HCT116 (cell line): ENCODE measurements around the gene DHDDS. TPM values are rescaled to one million over a fixed set of nuclear protein-coding genes. Genes with fewer than 3 reads are reported as not detected.

Source experiments
- ATAC-seq: fragments of 200-7000 bp; cut with Tn5 transposase; 2 replicates; pipeline ENCODE4 v1.9.1; 2020; ENCODE audit warnings: mild to moderate bottlenecking, moderate library complexity
- BruUV-seq: library from RNA; stranded (reverse); fragments of 400-500 nt; replicated peaks from 2 replicates; lab custom pipeline; 2021; lab: Mats Ljungman, UMichigan
- CTCF ChIA-PET: fragments of 300-600 bp; sonication (Branson Sonifier 250); formaldehyde crosslinking; loops from one replicate; lab custom pipeline; 2021; ENCODE audit warnings: antibody characterized with exemption; lab: Charles Lee
- POLR2A ChIA-PET: fragments of 300-600, 350-600 bp; sonication (Branson Sonifier 250); formaldehyde crosslinking; loops from one replicate; lab custom pipeline; 2021; ENCODE audit warnings: antibody characterized with exemption; lab: Charles Lee
- RAD21 ChIA-PET, 2 experiments: fragments of 300-600 bp; sonication (Branson Sonifier 250); formaldehyde crosslinking; loops; one replicate each; lab custom pipeline; 2023; ENCODE audit warnings: low total read pairs in 2 of 2; ENCODE audit not compliant: uncharacterized antibody in 2 of 2, unreplicated experiment in 2 of 2, low non-redundant PET in 1 of 2; lab: Charles Lee
- DNase-seq: peaks from one replicate; pipeline ENCODE4 v3.0.0-alpha.2; 2010; ENCODE audit warnings: low read depth, low spot score
- H2AFZ ChIP-seq: fragments of 200-600 bp; shearing (Covaris generic), sonication (generic); 2 replicates; pipeline ENCODE4 v1.6.1; 2017; ENCODE audit warnings: low read depth, mixed run types, mixed read lengths, antibody characterized with exemption, low read length; ENCODE audit not compliant: poor library complexity, severe bottlenecking
- H3K27ac ChIP-seq: 2 replicates; pipeline ENCODE4 v1.5.1; 2012; ENCODE audit warnings: low read depth, low read length
- H3K27me3 ChIP-seq: fragments of 200-600 bp; sonication (generic); 2 replicates; pipeline ENCODE4 v1.6.1; 2016; ENCODE audit warnings: mixed run types, low read length, mixed read lengths; ENCODE audit not compliant: insufficient read depth
- H3K36me3 ChIP-seq, 2 experiments: fragments of 200-500 bp in 1 of 2; fragments of 200-600 bp in 1 of 2; sonication (Bioruptor generic) in 1 of 2; sonication (generic) in 1 of 2; 2 replicates each; pipeline versions ENCODE4 v1.5.1 to v1.6.1; 2014 to 2016; ENCODE audit warnings: low read length in 2 of 2, inconsistent platforms in 1 of 2, mixed read lengths in 1 of 2, mixed run types in 1 of 2; ENCODE audit not compliant: insufficient read depth in 2 of 2, control insufficient read depth in 1 of 2
- H3K4me1 ChIP-seq, 2 experiments: fragments of 200-600 bp in 1 of 2; sonication (generic) in 1 of 2; 2 replicates each; pipeline versions ENCODE4 v1.5.1 to v1.6.1; 2012 to 2017; ENCODE audit warnings: low read length in 2 of 2, inconsistent platforms in 1 of 2, mild to moderate bottlenecking in 1 of 2, mixed read lengths in 1 of 2, mixed run types in 1 of 2, moderate library complexity in 1 of 2; ENCODE audit not compliant: insufficient read depth in 2 of 2, control insufficient read depth in 1 of 2
- H3K4me2 ChIP-seq: fragments of 200-600 bp; sonication (generic); 2 replicates; pipeline ENCODE4 v1.6.1; 2017; ENCODE audit warnings: mixed run types, low read length, mixed read lengths
- H3K4me3 ChIP-seq, 2 experiments: fragments of 200-600 bp in 1 of 2; sonication (generic) in 1 of 2; replicated peaks in 1 of 2; 2 replicates each; pipeline ENCODE4 v1.5.1; 2011 to 2016; ENCODE audit warnings: low read length in 2 of 2, control low read depth in 1 of 2, low read depth in 1 of 2, mild to moderate bottlenecking in 1 of 2, mixed read lengths in 1 of 2, mixed run types in 1 of 2
- H3K79me2 ChIP-seq: fragments of 200-600 bp; sonication (generic); 2 replicates; pipeline ENCODE4 v1.6.1; 2017; ENCODE audit warnings: mild to moderate bottlenecking, mixed run types, low read length, moderate library complexity, mixed read lengths; ENCODE audit not compliant: insufficient read depth
- H3K9ac ChIP-seq: fragments of 200-600 bp; sonication (generic); 2 replicates; pipeline ENCODE4 v1.6.1; 2016; ENCODE audit warnings: low read length, mixed read lengths
- H3K9me2 ChIP-seq: fragments of 200-600 bp; sonication (generic), shearing (Covaris generic); 2 replicates; pipeline ENCODE4 v1.6.1; 2017; ENCODE audit warnings: mixed run types, mild to moderate bottlenecking, moderate library complexity; ENCODE audit not compliant: insufficient read depth
- H3K9me3 ChIP-seq, 2 experiments: fragments of 200-500 bp in 1 of 2; fragments of 200-600 bp in 1 of 2; sonication (Bioruptor generic) in 1 of 2; sonication (generic) in 1 of 2; 2 replicates each; pipeline ENCODE4 v1.6.1; 2014 to 2017; ENCODE audit warnings: low read length in 2 of 2, mixed read lengths in 2 of 2, inconsistent platforms in 1 of 2, low read depth in 1 of 2, mild to moderate bottlenecking in 1 of 2, mixed run types in 1 of 2, moderate library complexity in 1 of 2; ENCODE audit not compliant: control insufficient read depth in 1 of 2, insufficient read depth in 1 of 2
- H4K20me1 ChIP-seq: fragments of 200-600 bp; sonication (generic), shearing (Covaris generic); 2 replicates; pipeline ENCODE4 v1.6.1; 2017; ENCODE audit warnings: mixed run types, mild to moderate bottlenecking, moderate library complexity; ENCODE audit not compliant: insufficient read depth
- CBX3 ChIP-seq: IDR thresholded peaks from 2 replicates; pipeline ENCODE4 v1.6.1; 2012; ENCODE audit warnings: low read depth
- EGR1 ChIP-seq: IDR thresholded peaks from 2 replicates; pipeline ENCODE4 v1.6.1; 2012; ENCODE audit warnings: low read depth
- FOSL1 ChIP-seq: IDR thresholded peaks from 2 replicates; pipeline ENCODE4 v1.6.1; 2012; ENCODE audit warnings: low read depth
- JUND ChIP-seq: IDR thresholded peaks from 2 replicates; pipeline ENCODE4 v1.6.1; 2012
- POLR2A ChIP-seq: IDR thresholded peaks from 2 replicates; pipeline ENCODE4 v1.7.0; 2011; ENCODE audit warnings: borderline replicate concordance; ENCODE audit not compliant: insufficient read depth, insufficient read length; ENCODE audit errors: extremely low read depth
- RAD21 ChIP-seq: IDR thresholded peaks from 2 replicates; pipeline ENCODE4 v1.6.1; 2012; ENCODE audit warnings: low read depth, mild to moderate bottlenecking
- SIN3A ChIP-seq: IDR thresholded peaks from 2 replicates; pipeline ENCODE4 v1.6.1; 2012; ENCODE audit warnings: low read depth
- SRF ChIP-seq: IDR thresholded peaks from 2 replicates; pipeline ENCODE4 v1.6.1; 2012; ENCODE audit warnings: low read depth
- TCF7L2 ChIP-seq: IDR thresholded peaks from 2 replicates; pipeline ENCODE4 v1.7.0; 2011; ENCODE audit warnings: borderline replicate concordance, inconsistent platforms; ENCODE audit not compliant: insufficient read depth, insufficient read length; ENCODE audit errors: extremely low read depth
- ZFX ChIP-seq: fragments of 450-650 bp; IDR thresholded peaks from 2 replicates; pipeline ENCODE4 v1.6.1; 2017
- ZNF274 ChIP-seq: fragments of 200-500 bp; sonication (Bioruptor generic); IDR thresholded peaks from 2 replicates; pipeline ENCODE4 v1.6.1; 2014; ENCODE audit warnings: mild to moderate bottlenecking, low read depth, low read length, inconsistent platforms
- intact Hi-C: fragments of 100-400 bp; cut with micrococcal nuclease; formaldehyde crosslinking; loops from 2 replicates; pipeline ENCODE4 v1.10.0; 2022
- total RNA-seq: library from RNA; stranded (reverse); gene quantifications from one replicate; pipeline ENCODE4 v1.2.1, GENCODE V29; 2021; ENCODE audit not compliant: unreplicated experiment
- TF ChIP-seq, protein P1 (sequence below), 3 experiments: fragments of 200-600 bp in 1 of 3; sonication (generic) in 1 of 3; IDR thresholded peaks in 2 of 3; conservative IDR thresholded peaks in 1 of 3; 2 replicates each; pipeline ENCODE4 v1.5.1; 2012 to 2017; ENCODE audit warnings: low read depth in 2 of 3, low read length in 2 of 3, antibody characterized with exemption in 1 of 3, borderline replicate concordance in 1 of 3, control low read depth in 1 of 3, mild to moderate bottlenecking in 1 of 3, mixed read lengths in 1 of 3, mixed run types in 1 of 3, moderate library complexity in 1 of 3; ENCODE audit not compliant: insufficient read depth in 1 of 3
- TF ChIP-seq, protein P2 (sequence below): IDR thresholded peaks from 2 replicates; pipeline ENCODE4 v1.6.1; 2012
- TF ChIP-seq, protein P3 (sequence below): IDR thresholded peaks from 2 replicates; pipeline ENCODE4 v1.6.1; 2012; ENCODE audit warnings: low read depth

Gene DHDDS
- total RNA-seq, 1 experiment from 2014 or later = 46.0 TPM

DNA sequence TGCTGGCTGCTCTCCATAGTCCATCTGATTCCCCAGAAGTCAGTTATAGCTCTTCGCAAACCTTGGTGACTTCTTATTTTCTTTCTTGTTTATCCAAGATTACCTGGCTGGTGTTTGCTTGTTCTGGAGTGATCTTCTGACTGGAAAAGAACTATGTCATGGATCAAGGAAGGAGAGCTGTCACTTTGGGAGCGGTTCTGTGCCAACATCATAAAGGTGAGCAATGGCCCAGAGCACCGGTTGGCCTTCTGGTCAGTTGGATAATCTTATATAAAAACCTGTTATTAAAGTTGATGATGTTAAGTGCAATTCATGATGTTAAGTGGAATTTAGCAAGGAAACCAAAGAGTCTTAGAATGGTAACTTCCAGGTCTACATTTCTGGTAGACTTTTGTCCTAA is 672 bp downstream of the DHDDS start:
- H3K4me2 ChIP-seq = peak overlapping the region; percentile 81
- H3K4me1 ChIP-seq = peaks cover 13 to 16% of the 10 kb centered on the region in 2 experiments; a peak in 3 of 4 replicates
- peaks cover 1 to 2% of the 10 kb centered on the region in 2 experiments; a peak in 2 of 4 replicates for H3K36me3 ChIP-seq
- no peaks in the 10 kb centered on the region for H3K27me3 ChIP-seq
- ChIA-PET CTCF (interaction anchor here (1.0 to 2.8 kb wide), 3 partner anchors 16 to 67 kb away, joined by 3 to 17 read pairs (median 4); no protein-coding TSS in a partner anchor), POLR2A (interaction anchor here (0.6 to 1.1 kb wide), 3 partner anchors 11 to 38 kb away, joined by 4 to 5 read pairs (median 4); no protein-coding TSS in a partner anchor), RAD21 (no interaction called here)
- no peaks in the 10 kb centered on the region for H4K20me1 ChIP-seq
- ATAC-seq = no peak
- H3K79me2 ChIP-seq = peaks cover 17% of the 10 kb centered on the region
- H3K9ac ChIP-seq = peak overlapping the region; percentile 76
- H3K9me2 ChIP-seq = no peaks in the 10 kb centered on the region
- DNase-seq = no peak
- peak overlapping the region; percentile 51 for H3K27ac ChIP-seq
- no peak for TF ChIP-seq FOSL1
- no peak for TF ChIP-seq ZFX
- TF ChIP-seq CBX3 = no peak
- TF ChIP-seq RAD21 = no peak
- TF ChIP-seq TCF7L2 = no peak
- TF ChIP-seq, protein P1, sequence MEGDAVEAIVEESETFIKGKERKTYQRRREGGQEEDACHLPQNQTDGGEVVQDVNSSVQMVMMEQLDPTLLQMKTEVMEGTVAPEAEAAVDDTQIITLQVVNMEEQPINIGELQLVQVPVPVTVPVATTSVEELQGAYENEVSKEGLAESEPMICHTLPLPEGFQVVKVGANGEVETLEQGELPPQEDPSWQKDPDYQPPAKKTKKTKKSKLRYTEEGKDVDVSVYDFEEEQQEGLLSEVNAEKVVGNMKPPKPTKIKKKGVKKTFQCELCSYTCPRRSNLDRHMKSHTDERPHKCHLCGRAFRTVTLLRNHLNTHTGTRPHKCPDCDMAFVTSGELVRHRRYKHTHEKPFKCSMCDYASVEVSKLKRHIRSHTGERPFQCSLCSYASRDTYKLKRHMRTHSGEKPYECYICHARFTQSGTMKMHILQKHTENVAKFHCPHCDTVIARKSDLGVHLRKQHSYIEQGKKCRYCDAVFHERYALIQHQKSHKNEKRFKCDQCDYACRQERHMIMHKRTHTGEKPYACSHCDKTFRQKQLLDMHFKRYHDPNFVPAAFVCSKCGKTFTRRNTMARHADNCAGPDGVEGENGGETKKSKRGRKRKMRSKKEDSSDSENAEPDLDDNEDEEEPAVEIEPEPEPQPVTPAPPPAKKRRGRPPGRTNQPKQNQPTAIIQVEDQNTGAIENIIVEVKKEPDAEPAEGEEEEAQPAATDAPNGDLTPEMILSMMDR (IDR thresholded peaks at IDR 0.05 in 2 of 3, conservative IDR thresholded peaks at IDR 0.05 in 1 of 3; ENCODE audit: borderline replicate concordance in 1 of 3, insufficient read depth in 1 of 3, low read depth in 2 of 3, low read length in 2 of 3) = no peak
- TF ChIP-seq POLR2A = no peak
- TF ChIP-seq JUND = no peak
- TF ChIP-seq, protein P2, sequence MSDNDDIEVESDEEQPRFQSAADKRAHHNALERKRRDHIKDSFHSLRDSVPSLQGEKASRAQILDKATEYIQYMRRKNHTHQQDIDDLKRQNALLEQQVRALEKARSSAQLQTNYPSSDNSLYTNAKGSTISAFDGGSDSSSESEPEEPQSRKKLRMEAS = no peak
- TF ChIP-seq EGR1 = no peak
- TF ChIP-seq SIN3A = no peak
- no peak for TF ChIP-seq SRF
- no peak for TF ChIP-seq ZNF274
- TF ChIP-seq, protein P3, sequence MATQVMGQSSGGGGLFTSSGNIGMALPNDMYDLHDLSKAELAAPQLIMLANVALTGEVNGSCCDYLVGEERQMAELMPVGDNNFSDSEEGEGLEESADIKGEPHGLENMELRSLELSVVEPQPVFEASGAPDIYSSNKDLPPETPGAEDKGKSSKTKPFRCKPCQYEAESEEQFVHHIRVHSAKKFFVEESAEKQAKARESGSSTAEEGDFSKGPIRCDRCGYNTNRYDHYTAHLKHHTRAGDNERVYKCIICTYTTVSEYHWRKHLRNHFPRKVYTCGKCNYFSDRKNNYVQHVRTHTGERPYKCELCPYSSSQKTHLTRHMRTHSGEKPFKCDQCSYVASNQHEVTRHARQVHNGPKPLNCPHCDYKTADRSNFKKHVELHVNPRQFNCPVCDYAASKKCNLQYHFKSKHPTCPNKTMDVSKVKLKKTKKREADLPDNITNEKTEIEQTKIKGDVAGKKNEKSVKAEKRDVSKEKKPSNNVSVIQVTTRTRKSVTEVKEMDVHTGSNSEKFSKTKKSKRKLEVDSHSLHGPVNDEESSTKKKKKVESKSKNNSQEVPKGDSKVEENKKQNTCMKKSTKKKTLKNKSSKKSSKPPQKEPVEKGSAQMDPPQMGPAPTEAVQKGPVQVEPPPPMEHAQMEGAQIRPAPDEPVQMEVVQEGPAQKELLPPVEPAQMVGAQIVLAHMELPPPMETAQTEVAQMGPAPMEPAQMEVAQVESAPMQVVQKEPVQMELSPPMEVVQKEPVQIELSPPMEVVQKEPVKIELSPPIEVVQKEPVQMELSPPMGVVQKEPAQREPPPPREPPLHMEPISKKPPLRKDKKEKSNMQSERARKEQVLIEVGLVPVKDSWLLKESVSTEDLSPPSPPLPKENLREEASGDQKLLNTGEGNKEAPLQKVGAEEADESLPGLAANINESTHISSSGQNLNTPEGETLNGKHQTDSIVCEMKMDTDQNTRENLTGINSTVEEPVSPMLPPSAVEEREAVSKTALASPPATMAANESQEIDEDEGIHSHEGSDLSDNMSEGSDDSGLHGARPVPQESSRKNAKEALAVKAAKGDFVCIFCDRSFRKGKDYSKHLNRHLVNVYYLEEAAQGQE = no peak
- BruUV-seq = no TSS peak
- intact Hi-C loops = no loop called here
- H3K9me3 ChIP-seq = no peaks in the 10 kb centered on the region
- no peak overlapping the region for H2AFZ ChIP-seq
- H3K4me3 ChIP-seq = peak overlapping the region; percentile 91 to 99
